WTC11 (cell line): ENCODE data around the gene NRBP1. TPM values are rescaled to one million over a fixed set of nuclear protein-coding genes. Genes with fewer than 3 reads are reported as not detected.

ENCODE experiments used
- ATAC-seq: fragments of 200-7000 bp; cut with Tn5 transposase; 2 replicates; pipeline ENCODE4 v1.10.0; 2021; ENCODE audit warnings: mild to moderate bottlenecking, moderate library complexity
- CTCF ChIA-PET: fragments of 300-600 bp; sonication (Branson Sonifier 250); formaldehyde crosslinking; loops from one replicate; lab custom pipeline; 2021; ENCODE audit warnings: antibody characterized with exemption; lab: Charles Lee
- POLR2A ChIA-PET: fragments of 350-600 bp; sonication (Branson Sonifier 250); formaldehyde crosslinking; loops from one replicate; lab custom pipeline; 2021; ENCODE audit warnings: antibody characterized with exemption; lab: Charles Lee
- DNase-seq: peaks from one replicate; pipeline ENCODE4 v3.0.0; 2021; ENCODE audit warnings: low spot score
- H3K27ac Mint-ChIP-seq: 2 replicates; pipeline ENCODE4 v1.8.0; 2021; ENCODE audit warnings: mixed read lengths
- H3K27me3 Mint-ChIP-seq: 2 replicates; pipeline ENCODE4 v1.8.0; 2021; ENCODE audit warnings: low read depth, mild to moderate bottlenecking, moderate library complexity, mixed read lengths
- H3K36me3 Mint-ChIP-seq: 2 replicates; pipeline ENCODE4 v1.8.0; 2021; ENCODE audit warnings: mixed read lengths
- H3K4me1 Mint-ChIP-seq: 2 replicates; pipeline ENCODE4 v1.8.0; 2022; ENCODE audit warnings: mixed read lengths
- H3K4me3 Mint-ChIP-seq: 2 replicates; pipeline ENCODE4 v1.8.0; 2021; ENCODE audit warnings: mild to moderate bottlenecking, moderate library complexity, mixed read lengths
- H3K9me3 Mint-ChIP-seq: 2 replicates; pipeline ENCODE4 v1.8.0; 2021; ENCODE audit warnings: mixed read lengths
- EMX1 ChIP-seq: fragments of 250-450 bp; sonication (Bioruptor Pico); IDR thresholded peaks from 2 replicates; pipeline ENCODE4 v1.8.0; 2021; ENCODE audit warnings: mild to moderate bottlenecking
- HMGA2 ChIP-seq: fragments of 250-450 bp; sonication (Bioruptor Pico); IDR thresholded peaks from 2 replicates; pipeline ENCODE4 v1.4.0; 2021; ENCODE audit warnings: mild to moderate bottlenecking, moderate library complexity
- JAZF1 ChIP-seq: fragments of 250-450 bp; sonication (Bioruptor Pico); IDR thresholded peaks from 2 replicates; pipeline ENCODE4 v1.9.0; 2021; ENCODE audit warnings: moderate library complexity, mild to moderate bottlenecking, inconsistent platforms
- NR1H2 ChIP-seq: sonication (generic); formaldehyde crosslinking; IDR thresholded peaks from 2 replicates; pipeline ENCODE4 v1.9.0; 2021; ENCODE audit warnings: mild to moderate bottlenecking, moderate library complexity, missing genetic modification reagents
- PRRX2 ChIP-seq: fragments of 250-450 bp; sonication (Bioruptor Pico); IDR thresholded peaks from 2 replicates; pipeline ENCODE4 v1.8.0; 2021; ENCODE audit warnings: mild to moderate bottlenecking
- RELA ChIP-seq: sonication (generic); formaldehyde crosslinking; IDR thresholded peaks from 2 replicates; pipeline ENCODE4 v1.8.1; 2022; ENCODE audit warnings: missing genetic modification reagents, mild to moderate bottlenecking, borderline replicate concordance
- SOX15 ChIP-seq: fragments of 250-450 bp; sonication (Bioruptor Pico); IDR thresholded peaks from 2 replicates; pipeline ENCODE4 v1.9.0; 2021; ENCODE audit warnings: mild to moderate bottlenecking
- TEAD1 ChIP-seq: sonication (generic); formaldehyde crosslinking; IDR thresholded peaks from 2 replicates; pipeline ENCODE4 v1.8.0; 2022; ENCODE audit warnings: mild to moderate bottlenecking, missing genetic modification reagents
- ZBTB21 ChIP-seq: sonication (generic); formaldehyde crosslinking; IDR thresholded peaks from 2 replicates; pipeline ENCODE4 v1.8.1; 2023; ENCODE audit warnings: mild to moderate bottlenecking, missing genetic modification reagents, borderline replicate concordance
- ZNF138 ChIP-seq: sonication (generic); formaldehyde crosslinking; conservative IDR thresholded peaks from 2 replicates; pipeline ENCODE4 v1.8.1; 2022; ENCODE audit warnings: mild to moderate bottlenecking, moderate library complexity, missing genetic modification reagents
- ZNF232 ChIP-seq: sonication (generic); formaldehyde crosslinking; IDR thresholded peaks from 2 replicates; pipeline ENCODE4 v1.8.0; 2022; ENCODE audit warnings: mild to moderate bottlenecking, missing genetic modification reagents
- ZNF396 ChIP-seq: fragments of 250-450 bp; sonication (Bioruptor Pico); IDR thresholded peaks from 2 replicates; pipeline ENCODE4 v1.8.0; 2021; ENCODE audit warnings: mild to moderate bottlenecking, moderate library complexity, borderline replicate concordance
- ZNF416 ChIP-seq: fragments of 250-450 bp; sonication (Bioruptor Pico); IDR thresholded peaks from 2 replicates; pipeline ENCODE4 v1.9.0; 2021; ENCODE audit warnings: mild to moderate bottlenecking, inconsistent platforms
- total RNA-seq: library from RNA; stranded (reverse); gene quantifications from 3 replicates; pipeline ENCODE4 v1.2.3, GENCODE V29; 2021
- TF ChIP-seq, protein P1 (sequence below): sonication (generic); formaldehyde crosslinking; IDR thresholded peaks from 2 replicates; pipeline ENCODE4 v1.8.1; 2022; ENCODE audit warnings: low read depth, mild to moderate bottlenecking, moderate library complexity, missing genetic modification reagents, borderline replicate concordance
- TF ChIP-seq, protein P2 (sequence below): sonication (generic); formaldehyde crosslinking; IDR thresholded peaks from 2 replicates; pipeline ENCODE4 v1.8.0; 2023; ENCODE audit warnings: mild to moderate bottlenecking, missing genetic modification reagents
- TF ChIP-seq, protein P3 (sequence below): fragments of 250-450 bp; sonication (Bioruptor Pico); IDR thresholded peaks from 2 replicates; pipeline ENCODE4 v1.8.0; 2021; ENCODE audit warnings: mild to moderate bottlenecking
- TF ChIP-seq, protein P4 (sequence below): sonication (generic); formaldehyde crosslinking; IDR thresholded peaks from 2 replicates; pipeline ENCODE4 v1.8.0; 2022; ENCODE audit warnings: mild to moderate bottlenecking, missing genetic modification reagents
- TF ChIP-seq, protein P5 (sequence below): fragments of 250-450 bp; sonication (Bioruptor Pico); IDR thresholded peaks from 2 replicates; pipeline ENCODE4 v1.9.0; 2021; ENCODE audit warnings: mild to moderate bottlenecking
- TF ChIP-seq, protein P6 (sequence below): sonication (generic); formaldehyde crosslinking; IDR thresholded peaks from 2 replicates; pipeline ENCODE4 v1.8.1; 2022; ENCODE audit warnings: missing genetic modification reagents, borderline replicate concordance
- TF ChIP-seq, protein P7 (sequence below): sonication (generic); formaldehyde crosslinking; IDR thresholded peaks from 2 replicates; pipeline ENCODE4 v1.8.1; 2022; ENCODE audit warnings: mild to moderate bottlenecking, missing genetic modification reagents, moderate library complexity, borderline replicate concordance

NRBP1 gene
- total RNA-seq, 1 experiment from 2014 or later, result 110 TPM

DNA sequence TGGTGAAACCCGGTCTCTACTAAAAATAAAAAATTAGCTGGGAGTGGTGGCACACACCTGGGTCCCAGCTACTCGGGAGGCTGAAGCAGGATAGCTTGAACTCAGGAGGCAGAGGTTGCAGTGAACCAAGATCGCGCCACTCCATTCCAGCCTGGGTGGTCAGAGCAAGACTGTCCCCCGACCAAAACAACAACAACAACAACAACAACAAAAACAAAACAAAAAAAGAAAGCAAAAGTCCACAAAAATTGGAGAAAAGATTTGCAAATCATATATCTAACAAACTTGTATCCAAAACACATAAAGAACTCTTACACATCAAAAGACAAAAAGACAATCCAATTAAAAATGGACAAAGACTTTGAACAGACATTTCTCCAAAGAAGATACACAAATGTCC lies 29.5 kb upstream of the NRBP1 start:
- CTCF ChIA-PET, result interaction anchor here (0.6 kb wide), 1 partner anchor 15 kb away, joined by 3 read pairs; no protein-coding TSS in a partner anchor
- no peak overlapping the region for H3K4me3 Mint-ChIP-seq
- no peaks in the 10 kb centered on the region for H3K27me3 Mint-ChIP-seq
- ATAC-seq (no peak), DNase-seq (no peak)
- peaks cover 3% of the 10 kb centered on the region for H3K4me1 Mint-ChIP-seq
- POLR2A ChIA-PET, result no interaction called here
- peak overlapping the region; percentile 91 for H3K27ac Mint-ChIP-seq
- no peak for TF ChIP-seq SOX15
- no peak for TF ChIP-seq HMGA2 (CRISPR knock-in tag)
- no peak for TF ChIP-seq EMX1
- no peak for TF ChIP-seq ZNF232 (CRISPR knock-in tag)
- no peak for TF ChIP-seq ZNF138 (CRISPR knock-in tag)
- no peak for TF ChIP-seq TEAD1 (CRISPR knock-in tag)
- TF ChIP-seq PRRX2 (CRISPR knock-in tag), result no peak
- TF ChIP-seq, protein P1, sequence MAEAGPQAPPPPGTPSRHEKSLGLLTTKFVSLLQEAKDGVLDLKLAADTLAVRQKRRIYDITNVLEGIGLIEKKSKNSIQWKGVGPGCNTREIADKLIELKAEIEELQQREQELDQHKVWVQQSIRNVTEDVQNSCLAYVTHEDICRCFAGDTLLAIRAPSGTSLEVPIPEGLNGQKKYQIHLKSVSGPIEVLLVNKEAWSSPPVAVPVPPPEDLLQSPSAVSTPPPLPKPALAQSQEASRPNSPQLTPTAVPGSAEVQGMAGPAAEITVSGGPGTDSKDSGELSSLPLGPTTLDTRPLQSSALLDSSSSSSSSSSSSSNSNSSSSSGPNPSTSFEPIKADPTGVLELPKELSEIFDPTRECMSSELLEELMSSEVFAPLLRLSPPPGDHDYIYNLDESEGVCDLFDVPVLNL (CRISPR knock-in tag), result no peak
- TF ChIP-seq, protein P2, sequence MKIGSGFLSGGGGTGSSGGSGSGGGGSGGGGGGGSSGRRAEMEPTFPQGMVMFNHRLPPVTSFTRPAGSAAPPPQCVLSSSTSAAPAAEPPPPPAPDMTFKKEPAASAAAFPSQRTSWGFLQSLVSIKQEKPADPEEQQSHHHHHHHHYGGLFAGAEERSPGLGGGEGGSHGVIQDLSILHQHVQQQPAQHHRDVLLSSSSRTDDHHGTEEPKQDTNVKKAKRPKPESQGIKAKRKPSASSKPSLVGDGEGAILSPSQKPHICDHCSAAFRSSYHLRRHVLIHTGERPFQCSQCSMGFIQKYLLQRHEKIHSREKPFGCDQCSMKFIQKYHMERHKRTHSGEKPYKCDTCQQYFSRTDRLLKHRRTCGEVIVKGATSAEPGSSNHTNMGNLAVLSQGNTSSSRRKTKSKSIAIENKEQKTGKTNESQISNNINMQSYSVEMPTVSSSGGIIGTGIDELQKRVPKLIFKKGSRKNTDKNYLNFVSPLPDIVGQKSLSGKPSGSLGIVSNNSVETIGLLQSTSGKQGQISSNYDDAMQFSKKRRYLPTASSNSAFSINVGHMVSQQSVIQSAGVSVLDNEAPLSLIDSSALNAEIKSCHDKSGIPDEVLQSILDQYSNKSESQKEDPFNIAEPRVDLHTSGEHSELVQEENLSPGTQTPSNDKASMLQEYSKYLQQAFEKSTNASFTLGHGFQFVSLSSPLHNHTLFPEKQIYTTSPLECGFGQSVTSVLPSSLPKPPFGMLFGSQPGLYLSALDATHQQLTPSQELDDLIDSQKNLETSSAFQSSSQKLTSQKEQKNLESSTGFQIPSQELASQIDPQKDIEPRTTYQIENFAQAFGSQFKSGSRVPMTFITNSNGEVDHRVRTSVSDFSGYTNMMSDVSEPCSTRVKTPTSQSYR (CRISPR knock-in tag), result no peak
- no peak for TF ChIP-seq ZNF416 (CRISPR knock-in tag)
- no peak for TF ChIP-seq ZBTB21 (CRISPR knock-in tag)
- no peak for TF ChIP-seq JAZF1
- TF ChIP-seq RELA (CRISPR knock-in tag), result no peak
- TF ChIP-seq, protein P3, sequence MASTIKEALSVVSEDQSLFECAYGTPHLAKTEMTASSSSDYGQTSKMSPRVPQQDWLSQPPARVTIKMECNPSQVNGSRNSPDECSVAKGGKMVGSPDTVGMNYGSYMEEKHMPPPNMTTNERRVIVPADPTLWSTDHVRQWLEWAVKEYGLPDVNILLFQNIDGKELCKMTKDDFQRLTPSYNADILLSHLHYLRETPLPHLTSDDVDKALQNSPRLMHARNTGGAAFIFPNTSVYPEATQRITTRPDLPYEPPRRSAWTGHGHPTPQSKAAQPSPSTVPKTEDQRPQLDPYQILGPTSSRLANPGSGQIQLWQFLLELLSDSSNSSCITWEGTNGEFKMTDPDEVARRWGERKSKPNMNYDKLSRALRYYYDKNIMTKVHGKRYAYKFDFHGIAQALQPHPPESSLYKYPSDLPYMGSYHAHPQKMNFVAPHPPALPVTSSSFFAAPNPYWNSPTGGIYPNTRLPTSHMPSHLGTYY, result no peak
- TF ChIP-seq, protein P4, sequence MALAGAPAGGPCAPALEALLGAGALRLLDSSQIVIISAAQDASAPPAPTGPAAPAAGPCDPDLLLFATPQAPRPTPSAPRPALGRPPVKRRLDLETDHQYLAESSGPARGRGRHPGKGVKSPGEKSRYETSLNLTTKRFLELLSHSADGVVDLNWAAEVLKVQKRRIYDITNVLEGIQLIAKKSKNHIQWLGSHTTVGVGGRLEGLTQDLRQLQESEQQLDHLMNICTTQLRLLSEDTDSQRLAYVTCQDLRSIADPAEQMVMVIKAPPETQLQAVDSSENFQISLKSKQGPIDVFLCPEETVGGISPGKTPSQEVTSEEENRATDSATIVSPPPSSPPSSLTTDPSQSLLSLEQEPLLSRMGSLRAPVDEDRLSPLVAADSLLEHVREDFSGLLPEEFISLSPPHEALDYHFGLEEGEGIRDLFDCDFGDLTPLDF, result no peak
- no peak for TF ChIP-seq ZNF396 (CRISPR knock-in tag)
- TF ChIP-seq, protein P5, sequence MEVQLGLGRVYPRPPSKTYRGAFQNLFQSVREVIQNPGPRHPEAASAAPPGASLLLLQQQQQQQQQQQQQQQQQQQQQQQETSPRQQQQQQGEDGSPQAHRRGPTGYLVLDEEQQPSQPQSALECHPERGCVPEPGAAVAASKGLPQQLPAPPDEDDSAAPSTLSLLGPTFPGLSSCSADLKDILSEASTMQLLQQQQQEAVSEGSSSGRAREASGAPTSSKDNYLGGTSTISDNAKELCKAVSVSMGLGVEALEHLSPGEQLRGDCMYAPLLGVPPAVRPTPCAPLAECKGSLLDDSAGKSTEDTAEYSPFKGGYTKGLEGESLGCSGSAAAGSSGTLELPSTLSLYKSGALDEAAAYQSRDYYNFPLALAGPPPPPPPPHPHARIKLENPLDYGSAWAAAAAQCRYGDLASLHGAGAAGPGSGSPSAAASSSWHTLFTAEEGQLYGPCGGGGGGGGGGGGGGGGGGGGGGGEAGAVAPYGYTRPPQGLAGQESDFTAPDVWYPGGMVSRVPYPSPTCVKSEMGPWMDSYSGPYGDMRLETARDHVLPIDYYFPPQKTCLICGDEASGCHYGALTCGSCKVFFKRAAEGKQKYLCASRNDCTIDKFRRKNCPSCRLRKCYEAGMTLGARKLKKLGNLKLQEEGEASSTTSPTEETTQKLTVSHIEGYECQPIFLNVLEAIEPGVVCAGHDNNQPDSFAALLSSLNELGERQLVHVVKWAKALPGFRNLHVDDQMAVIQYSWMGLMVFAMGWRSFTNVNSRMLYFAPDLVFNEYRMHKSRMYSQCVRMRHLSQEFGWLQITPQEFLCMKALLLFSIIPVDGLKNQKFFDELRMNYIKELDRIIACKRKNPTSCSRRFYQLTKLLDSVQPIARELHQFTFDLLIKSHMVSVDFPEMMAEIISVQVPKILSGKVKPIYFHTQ (CRISPR knock-in tag), result no peak
- no peak for TF ChIP-seq NR1H2
- TF ChIP-seq, protein P6, sequence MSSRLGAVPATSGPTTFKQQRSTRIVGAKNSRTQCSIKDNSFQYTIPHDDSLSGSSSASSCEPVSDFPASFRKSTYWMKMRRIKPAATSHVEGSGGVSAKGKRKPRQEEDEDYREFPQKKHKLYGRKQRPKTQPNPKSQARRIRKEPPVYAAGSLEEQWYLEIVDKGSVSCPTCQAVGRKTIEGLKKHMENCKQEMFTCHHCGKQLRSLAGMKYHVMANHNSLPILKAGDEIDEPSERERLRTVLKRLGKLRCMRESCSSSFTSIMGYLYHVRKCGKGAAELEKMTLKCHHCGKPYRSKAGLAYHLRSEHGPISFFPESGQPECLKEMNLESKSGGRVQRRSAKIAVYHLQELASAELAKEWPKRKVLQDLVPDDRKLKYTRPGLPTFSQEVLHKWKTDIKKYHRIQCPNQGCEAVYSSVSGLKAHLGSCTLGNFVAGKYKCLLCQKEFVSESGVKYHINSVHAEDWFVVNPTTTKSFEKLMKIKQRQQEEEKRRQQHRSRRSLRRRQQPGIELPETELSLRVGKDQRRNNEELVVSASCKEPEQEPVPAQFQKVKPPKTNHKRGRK (CRISPR knock-in tag), result no peak
- TF ChIP-seq, protein P7, sequence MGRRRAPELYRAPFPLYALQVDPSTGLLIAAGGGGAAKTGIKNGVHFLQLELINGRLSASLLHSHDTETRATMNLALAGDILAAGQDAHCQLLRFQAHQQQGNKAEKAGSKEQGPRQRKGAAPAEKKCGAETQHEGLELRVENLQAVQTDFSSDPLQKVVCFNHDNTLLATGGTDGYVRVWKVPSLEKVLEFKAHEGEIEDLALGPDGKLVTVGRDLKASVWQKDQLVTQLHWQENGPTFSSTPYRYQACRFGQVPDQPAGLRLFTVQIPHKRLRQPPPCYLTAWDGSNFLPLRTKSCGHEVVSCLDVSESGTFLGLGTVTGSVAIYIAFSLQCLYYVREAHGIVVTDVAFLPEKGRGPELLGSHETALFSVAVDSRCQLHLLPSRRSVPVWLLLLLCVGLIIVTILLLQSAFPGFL (CRISPR knock-in tag), result no peak
- H3K9me3 Mint-ChIP-seq, result no peaks in the 10 kb centered on the region
- H3K36me3 Mint-ChIP-seq, result peaks cover 7% of the 10 kb centered on the region
